ENCODE measurements around the gene ADGRL1.
"Not testable (repeated sequence)": the region's sequence is repeated elsewhere in the genome, so short reads cannot be mapped to it uniquely, and the experiment has no call there.

The ADGRL1 gene

GRCh38 chr19:14195216-14195615 is 10.8 kb downstream of the ADGRL1 start:
- in situ Hi-C loops (cut with HindIII; ENCODE audit: low sequenced_read_pairs), result not testable (repeated sequence)

GRCh38 chr19:14189415-14189814 is 16.6 kb downstream of the ADGRL1 start:
- in situ Hi-C loops (cut with HindIII; ENCODE audit: low sequenced_read_pairs), result no loop called here

- in situ Hi-C loops (cut with HindIII; ENCODE audit: low sequenced_read_pairs), result not testable (repeated sequence)
Measured at GRCh38 chr19:14188086-14188485, 17.9 kb downstream of the ADGRL1 start.

- in situ Hi-C loops (cut with HindIII; ENCODE audit: low sequenced_read_pairs), result no loop called here
Measured at GRCh38 chr19:14187561-14187960, 18.4 kb downstream of the ADGRL1 start.

- in situ Hi-C loops (cut with HindIII; ENCODE audit: low sequenced_read_pairs), result not testable (repeated sequence)
Measured at GRCh38 chr19:14186684-14187083, 19.3 kb downstream of the ADGRL1 start.

GRCh38 chr19:14185691-14186090 is 20.3 kb downstream of the ADGRL1 start:
- in situ Hi-C loops (cut with HindIII; ENCODE audit: low sequenced_read_pairs), result not testable (repeated sequence)

GRCh38 chr19:14185158-14185557 is 20.8 kb downstream of the ADGRL1 start:
- in situ Hi-C loops (cut with HindIII; ENCODE audit: low sequenced_read_pairs), result no loop called here

GRCh38 chr19:14183741-14184350 is 22.1 kb downstream of the ADGRL1 start:
- in situ Hi-C loops (cut with HindIII; ENCODE audit: low sequenced_read_pairs), result no loop called here

- in situ Hi-C loops (cut with HindIII; ENCODE audit: low sequenced_read_pairs), result no loop called here
Measured at GRCh38 chr19:14182476-14182875, 23.5 kb downstream of the ADGRL1 start.

- in situ Hi-C loops (cut with HindIII; ENCODE audit: low sequenced_read_pairs), result no loop called here
Measured at GRCh38 chr19:14181906-14182305, 24.1 kb downstream of the ADGRL1 start.

GRCh38 chr19:14181199-14181598 is 24.8 kb downstream of the ADGRL1 start:
- in situ Hi-C loops (cut with HindIII; ENCODE audit: low sequenced_read_pairs), result not testable (repeated sequence)

- in situ Hi-C loops (cut with HindIII; ENCODE audit: low sequenced_read_pairs), result no loop called here
Measured at GRCh38 chr19:14177496-14178074, 28.4 kb downstream of the ADGRL1 start.

- in situ Hi-C loops (cut with HindIII; ENCODE audit: low sequenced_read_pairs), result no loop called here
Measured at GRCh38 chr19:14175351-14175792, 30.6 kb downstream of the ADGRL1 start.

- in situ Hi-C loops (cut with HindIII; ENCODE audit: low sequenced_read_pairs), result no loop called here
Measured at GRCh38 chr19:14174883-14175282, 31.1 kb downstream of the ADGRL1 start.

GRCh38 chr19:14168993-14169392 is 37.0 kb downstream of the ADGRL1 start:
- in situ Hi-C loops (cut with HindIII; ENCODE audit: low sequenced_read_pairs), result loop anchor here (10.0 kb wide), 1 partner anchor 96 kb away; no protein-coding TSS in a partner anchor

- in situ Hi-C loops (cut with HindIII; ENCODE audit: low sequenced_read_pairs), result loop anchor here (10.0 kb wide), 1 partner anchor 96 kb away; no protein-coding TSS in a partner anchor
Measured at GRCh38 chr19:14168259-14168972, 37.6 kb downstream of the ADGRL1 start.

- in situ Hi-C loops (cut with HindIII; ENCODE audit: low sequenced_read_pairs), result loop anchor here (10.0 kb wide), 1 partner anchor 97 kb away; no protein-coding TSS in a partner anchor
Measured at GRCh38 chr19:14167576-14168138, 38.3 kb downstream of the ADGRL1 start.

GRCh38 chr19:14166999-14167575 is 38.9 kb downstream of the ADGRL1 start:
- in situ Hi-C loops (cut with HindIII; ENCODE audit: low sequenced_read_pairs), result loop anchor here (10.0 kb wide), 1 partner anchor 98 kb away; no protein-coding TSS in a partner anchor

- in situ Hi-C loops (cut with HindIII; ENCODE audit: low sequenced_read_pairs), result loop anchor here (10.0 kb wide), 1 partner anchor 99 kb away; no protein-coding TSS in a partner anchor
Measured at GRCh38 chr19:14165990-14166830, 39.8 kb downstream of the ADGRL1 start.
